Hindlimb muscle (tissue), 1 donor: Measurements from ENCODE around the gene OR2AJ1. TPM values are rescaled to one million over a fixed set of nuclear protein-coding genes. Genes with fewer than 3 reads are reported as not detected.

Experiments
- DNase-seq: peaks from one replicate; pipeline ENCODE4 v3.0.0-alpha.2; 2013
- polyA plus RNA-seq: library from polyadenylated mRNA; unstranded; fragments of 120-200 nt; gene quantifications from one replicate; pipeline ENCODE4 v1.2.1, GENCODE V29; 2013; ENCODE audit not compliant: insufficient read length

Gene OR2AJ1, protein sequence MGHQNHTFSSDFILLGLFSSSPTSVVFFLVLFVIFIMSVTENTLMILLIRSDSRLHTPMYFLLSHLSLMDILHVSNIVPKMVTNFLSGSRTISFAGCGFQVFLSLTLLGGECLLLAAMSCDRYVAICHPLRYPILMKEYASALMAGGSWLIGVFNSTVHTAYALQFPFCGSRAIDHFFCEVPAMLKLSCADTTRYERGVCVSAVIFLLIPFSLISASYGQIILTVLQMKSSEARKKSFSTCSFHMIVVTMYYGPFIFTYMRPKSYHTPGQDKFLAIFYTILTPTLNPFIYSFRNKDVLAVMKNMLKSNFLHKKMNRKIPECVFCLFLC
- polyA plus RNA-seq: not detected

DNA sequence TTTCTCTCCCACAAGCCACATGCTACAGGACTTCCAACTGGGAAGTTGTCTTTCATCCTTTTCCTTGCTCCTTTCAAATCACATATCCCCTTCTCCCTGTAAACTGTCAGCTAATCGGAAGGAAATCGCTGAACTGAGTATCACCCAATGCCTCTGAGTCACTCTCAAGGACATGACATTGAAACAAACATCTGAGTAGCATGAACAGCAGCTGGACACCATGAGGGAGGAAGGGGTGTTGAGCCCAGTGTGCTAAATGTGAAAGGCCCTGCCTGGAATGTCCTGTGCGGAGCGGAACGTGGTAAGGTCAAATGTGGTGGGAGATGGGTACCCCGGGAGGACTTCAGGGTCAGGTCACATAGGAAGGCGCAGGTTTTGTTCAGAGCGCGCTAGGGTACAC is at the start of gene OR2AJ1:
Gene OR2AJ1, plus strand, starts transcription at position 22 of the 400 bp plus-strand sequence. CDS start 8,880 bp downstream, outside the sequence.
- no peak for DNase-seq

DNA sequence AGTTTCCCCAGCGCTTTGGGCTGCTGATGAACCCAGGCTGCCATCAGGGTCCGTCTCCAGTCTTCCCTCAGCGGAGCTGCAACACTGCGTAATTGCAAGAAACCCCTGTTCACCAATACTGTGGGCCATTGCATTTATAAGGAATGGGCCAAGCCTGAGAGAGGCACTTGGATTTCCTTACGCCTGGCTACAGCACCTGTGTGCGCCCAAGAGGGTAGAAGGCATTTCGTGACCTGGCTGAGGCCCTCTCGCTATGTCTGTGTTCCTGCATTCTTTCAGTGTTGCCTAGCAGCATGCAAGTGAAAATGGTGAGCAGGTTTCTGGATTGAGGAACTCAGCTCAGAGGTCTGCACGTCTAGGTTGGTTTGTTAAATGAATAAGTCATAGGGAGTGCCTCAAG is 41.3 kb upstream of the OR2AJ1 start:
- DNase-seq: no peak

DNA sequence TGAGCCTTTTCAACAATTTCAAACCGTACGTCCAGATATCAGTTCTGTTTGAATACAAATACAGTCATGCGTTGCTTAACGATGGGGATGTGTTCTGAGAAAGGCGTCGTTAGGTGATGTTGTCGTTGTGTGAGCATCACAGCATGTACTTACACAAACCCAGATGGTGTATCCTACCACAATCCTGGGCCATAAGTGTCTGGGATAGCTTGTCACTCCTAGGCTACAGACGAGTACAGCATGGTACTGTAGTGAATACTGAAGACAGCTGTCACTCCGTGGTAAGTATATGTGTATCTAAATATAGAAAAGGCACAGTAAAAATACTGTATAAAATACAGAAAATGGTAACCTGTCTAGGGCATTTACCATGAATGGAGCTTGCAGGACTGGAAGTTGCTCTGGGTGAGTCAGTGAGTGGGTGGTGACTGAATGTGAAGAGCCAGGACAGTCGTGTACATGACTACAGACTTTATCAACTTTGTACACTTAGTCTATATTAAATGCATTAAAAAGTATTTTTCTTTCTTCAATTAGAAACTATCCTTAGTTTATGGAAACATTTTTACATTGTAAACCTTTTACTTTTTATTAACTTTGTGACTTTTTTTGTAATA is 39.8 kb upstream of the OR2AJ1 start:
- no peak for DNase-seq

DNA sequence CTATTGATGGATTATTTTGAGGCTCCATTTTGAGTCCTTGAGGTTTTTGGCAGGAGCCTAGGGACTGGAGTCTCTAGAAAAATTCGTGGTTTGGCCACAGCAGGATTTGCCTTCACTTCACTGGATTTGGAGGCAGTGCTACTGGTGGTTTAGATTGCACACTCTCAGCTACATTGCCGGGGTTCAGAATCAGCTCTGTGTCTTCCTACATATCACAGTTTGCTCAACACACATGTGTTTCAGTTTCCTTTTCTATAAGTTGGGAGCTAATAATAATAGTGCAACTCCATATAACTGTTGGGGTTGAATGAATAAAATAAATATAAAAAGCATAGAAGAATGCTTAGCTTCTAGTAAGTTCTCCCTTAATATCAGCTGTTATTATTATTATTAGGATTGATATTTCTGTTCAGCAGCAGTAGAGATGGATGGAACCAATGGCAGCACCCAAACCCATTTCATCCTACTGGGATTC is 29.5 kb upstream of the OR2AJ1 start, which contains the start of gene OR2W3:
Gene OR2W3, plus strand, starts transcription at position 425 of the 475 bp plus-strand sequence. Its CDS starts 0 bp downstream, at position 425.
- DNase-seq: no peak

DNA sequence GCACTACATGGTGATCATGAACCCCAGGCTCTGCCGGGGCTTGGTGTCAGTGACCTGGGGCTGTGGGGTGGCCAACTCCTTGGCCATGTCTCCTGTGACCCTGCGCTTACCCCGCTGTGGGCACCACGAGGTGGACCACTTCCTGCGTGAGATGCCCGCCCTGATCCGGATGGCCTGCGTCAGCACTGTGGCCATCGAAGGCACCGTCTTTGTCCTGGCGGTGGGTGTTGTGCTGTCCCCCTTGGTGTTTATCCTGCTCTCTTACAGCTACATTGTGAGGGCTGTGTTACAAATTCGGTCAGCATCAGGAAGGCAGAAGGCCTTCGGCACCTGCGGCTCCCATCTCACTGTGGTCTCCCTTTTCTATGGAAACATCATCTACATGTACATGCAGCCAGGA is 28.7 kb upstream of the OR2AJ1 start:
- no peak for DNase-seq

DNA sequence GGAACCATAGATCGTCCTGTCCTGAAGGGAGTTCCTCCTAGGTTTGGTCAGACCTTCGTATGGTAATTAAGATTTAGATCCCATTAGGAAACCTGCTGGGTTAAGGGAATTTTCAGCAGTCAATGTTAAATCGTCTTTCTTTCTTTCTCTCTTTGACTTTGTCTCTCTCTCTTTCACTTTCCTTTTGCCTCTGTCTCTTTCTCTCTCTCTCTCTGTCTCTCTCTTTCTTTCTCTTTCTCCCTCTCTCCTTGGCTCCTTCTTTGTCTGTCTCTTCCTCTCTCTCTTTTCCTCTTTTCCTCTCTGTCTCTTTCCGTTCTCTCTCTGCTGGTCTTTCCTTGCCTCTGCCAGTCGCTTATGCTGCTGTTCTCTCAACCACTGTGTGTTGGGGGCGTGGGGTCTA is 20.6 kb upstream of the OR2AJ1 start:
- DNase-seq: no peak

DNA sequence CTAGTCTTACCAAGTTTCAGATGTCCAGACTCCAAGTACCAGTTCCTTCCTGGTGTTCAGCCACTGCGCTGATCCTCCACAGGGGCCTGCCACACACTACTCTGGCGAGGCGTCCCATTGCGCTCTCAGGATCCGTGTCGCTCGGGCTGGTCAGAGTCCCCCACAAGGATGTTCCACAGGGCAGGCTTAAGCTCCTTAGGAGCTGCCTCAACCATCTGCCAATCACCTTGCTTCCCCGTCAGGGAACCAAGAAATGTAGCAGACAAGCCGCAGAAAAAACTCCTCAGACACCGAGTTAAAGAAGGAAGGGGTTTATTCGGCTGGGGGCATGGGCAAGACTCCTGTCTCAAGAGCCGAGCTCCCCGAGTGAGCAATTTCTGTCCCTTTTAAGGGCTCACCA is 19.5 kb upstream of the OR2AJ1 start:
- no peak for DNase-seq

DNA sequence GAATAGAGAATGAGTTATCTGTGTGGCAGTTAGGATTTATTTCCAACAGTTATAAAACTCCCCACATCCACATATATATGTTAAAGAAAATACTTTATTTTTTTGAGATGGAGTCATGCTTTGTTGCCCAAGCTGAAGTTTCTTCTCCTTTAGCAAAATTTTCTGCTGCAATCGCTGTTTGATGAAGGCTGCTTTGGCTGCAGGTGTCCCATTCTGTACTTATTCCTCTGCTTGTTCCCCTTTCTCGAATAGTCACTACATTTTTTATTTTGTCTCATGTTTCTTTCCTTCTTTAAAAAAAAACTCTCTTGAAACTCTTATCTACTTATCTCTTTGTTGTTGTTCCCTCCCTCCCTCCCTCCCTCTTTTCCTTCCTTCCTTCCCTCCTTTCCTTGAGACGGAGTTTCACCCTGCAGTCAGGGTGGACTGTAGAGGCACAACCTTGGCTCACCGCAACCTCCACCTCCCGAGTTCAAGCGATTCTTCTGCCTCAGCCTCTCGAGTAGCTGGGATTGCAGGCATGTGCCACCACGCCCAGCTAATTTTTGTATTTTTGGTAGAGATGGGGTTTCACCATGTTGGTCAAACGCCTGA is 18.7 kb upstream of the OR2AJ1 start:
- DNase-seq: no peak

DNA sequence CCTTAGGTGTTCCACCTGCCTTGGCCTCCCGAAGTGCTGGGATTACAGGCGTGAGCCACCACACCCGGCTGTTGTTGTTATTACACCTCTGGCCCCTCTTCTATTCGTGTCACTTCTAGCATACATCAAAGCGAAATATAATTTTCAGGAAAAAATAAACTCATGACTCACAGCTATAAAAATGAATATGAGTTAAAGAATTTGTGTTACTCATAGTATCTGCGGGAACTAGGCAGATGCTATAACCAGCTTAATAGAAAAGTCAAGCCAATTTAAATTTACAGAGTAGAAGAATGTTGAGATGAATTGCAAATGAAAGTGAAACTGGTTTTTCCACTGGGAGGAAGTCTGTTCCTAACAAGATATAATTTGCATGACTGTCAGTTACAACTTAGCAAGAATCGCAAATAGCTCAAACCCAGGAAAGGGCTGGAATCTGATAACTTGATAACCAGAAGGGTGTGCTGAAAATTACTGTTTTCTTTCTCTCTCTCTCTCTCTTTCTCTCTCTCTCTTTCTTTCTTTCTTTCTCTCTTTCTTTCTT is 18.1 kb upstream of the OR2AJ1 start:
- DNase-seq: no peak

DNA sequence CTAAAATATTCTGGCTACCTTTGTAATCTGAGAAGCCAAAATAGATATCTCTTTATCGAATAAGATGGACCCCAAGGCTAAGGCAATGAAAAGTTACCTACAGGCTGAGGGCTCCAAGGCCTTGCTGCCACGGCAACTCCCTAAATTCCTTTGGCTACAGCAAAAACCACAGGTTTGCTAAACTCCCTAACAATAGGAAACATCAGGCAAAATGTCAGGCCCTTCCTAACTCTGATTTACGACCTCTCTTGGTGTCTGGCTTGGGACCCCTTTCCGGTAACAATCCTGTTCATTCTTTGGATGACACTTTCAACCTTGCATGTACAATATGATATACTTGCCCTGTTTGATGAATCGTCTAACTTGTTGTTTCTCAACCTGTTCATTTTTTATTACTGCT is 15.9 kb upstream of the OR2AJ1 start:
- DNase-seq: no peak

DNA sequence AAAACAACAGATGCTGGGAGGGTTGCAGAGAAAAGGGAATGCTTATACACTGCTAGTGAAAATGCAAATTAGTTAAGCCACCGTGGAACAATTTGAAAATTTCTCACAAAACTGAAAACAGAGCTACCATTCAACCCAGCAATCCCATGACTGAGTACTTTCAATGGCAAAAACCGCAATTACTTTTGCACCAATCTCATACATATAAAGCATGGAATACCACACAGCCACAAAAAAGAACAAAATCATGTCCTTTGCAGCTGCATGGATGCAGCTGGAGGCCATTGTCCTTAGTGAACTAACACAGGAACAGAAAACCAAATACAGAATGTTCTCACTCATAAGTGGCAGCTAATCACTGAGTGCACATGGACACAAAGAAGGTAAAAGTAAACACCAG is 10.9 kb upstream of the OR2AJ1 start:
- no peak for DNase-seq

DNA sequence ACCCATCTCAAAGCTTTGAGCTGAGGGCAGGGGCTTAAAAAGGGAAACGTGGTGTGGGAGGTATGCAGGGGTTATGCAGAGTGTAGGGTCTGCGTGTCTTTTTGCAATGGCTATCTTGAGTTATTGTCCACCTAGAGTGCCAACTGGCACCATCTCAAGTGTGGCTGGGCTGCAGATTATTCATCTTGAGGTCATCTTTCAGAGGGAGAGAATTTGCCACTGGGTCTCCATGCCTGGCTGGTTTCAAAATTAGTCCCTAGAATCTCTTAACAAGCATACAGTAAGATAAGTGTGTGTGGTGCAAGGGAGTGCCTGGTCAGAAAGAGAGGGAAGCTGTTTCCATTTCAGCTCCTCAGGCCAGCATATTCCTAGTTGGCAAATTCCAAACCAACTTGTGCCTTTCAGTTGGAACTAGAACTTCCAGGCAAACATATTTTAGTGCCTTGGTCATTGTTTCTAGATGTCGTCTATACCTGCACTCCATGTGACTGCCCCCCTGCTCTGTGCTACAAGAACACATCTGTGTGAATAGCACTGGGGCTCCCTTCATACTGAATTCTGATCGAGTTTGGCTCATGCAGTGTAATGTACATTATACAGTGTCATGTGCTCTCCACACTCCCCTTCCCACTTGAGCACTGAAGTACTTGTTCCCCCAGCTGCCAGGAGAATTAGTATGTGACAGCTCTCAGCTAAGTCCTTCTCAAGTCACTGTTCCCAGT is 9.6 kb upstream of the OR2AJ1 start:
- DNase-seq: no peak

DNA sequence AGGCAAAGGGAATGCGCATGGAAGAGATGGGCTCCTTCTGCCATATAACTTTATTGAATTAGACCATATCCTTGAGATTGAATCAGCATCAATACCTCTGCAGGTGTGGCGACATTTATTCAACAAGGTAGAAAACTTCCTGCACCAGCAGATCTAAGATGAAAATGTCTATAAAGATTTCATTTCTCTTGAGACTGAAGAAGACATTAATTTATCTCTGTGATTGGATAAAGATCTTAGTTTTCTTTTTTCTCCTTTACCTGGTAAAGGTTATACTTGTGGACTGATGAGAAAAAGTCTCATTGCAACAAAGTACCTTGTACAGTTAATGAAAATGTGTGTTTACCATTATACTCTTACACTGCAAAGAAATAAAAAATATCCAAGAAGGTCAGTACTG is 4.7 kb upstream of the OR2AJ1 start, which contains the start of gene OR2T8:
Gene OR2T8, plus strand, starts transcription at position 301 of the 400 bp plus-strand sequence. CDS start 766 bp downstream, outside the sequence.
- no peak for DNase-seq

DNA sequence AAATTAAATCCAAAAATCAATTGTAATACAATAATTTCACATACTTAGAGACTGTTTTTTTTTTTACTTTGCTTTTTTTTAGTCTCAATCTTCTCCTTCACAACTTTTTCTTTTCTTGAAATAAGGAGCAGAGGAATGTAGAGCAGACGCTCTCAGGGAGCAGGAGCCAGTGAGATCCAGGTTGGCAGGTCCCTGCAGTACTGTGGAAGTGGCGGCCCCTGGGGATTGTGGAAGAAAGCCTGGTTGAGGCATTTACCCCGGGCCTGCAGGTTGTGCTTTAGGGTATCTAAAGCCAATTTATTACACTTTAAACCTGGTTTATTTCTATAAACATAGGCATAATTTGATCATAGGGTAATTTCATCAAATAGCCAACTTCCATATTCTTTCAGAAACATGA is 748 bp upstream of the OR2AJ1 start:
- DNase-seq: no peak

DNA sequence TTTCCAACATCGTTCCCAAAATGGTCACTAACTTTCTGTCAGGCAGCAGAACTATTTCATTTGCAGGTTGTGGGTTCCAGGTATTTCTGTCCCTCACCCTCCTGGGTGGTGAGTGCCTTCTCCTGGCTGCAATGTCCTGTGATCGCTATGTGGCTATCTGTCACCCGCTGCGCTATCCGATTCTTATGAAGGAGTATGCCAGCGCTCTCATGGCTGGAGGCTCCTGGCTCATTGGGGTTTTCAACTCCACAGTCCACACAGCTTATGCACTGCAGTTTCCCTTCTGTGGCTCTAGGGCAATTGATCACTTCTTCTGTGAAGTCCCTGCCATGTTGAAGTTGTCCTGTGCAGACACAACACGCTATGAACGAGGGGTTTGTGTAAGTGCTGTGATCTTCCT is 9.3 kb downstream of the OR2AJ1 start:
- DNase-seq: no peak

DNA sequence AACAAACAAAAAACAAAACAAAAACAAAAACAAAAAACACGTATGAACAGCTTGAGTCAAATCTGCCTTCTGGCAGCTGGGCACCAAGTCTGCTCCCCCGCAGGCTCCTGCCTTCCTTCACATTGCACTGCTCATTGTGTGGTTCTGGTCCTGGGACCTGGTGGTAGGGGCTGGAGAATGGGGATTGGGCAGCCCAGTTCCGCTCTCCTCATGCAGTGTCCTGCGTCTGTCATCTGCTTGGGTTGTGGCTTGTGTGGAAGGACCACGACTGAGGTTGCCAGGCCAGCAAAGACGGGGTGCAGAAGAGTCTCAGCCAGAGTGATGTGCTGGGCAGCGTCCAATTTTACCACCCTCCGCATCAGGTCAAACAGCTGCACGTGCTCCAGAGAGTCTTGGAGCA is 11.1 kb downstream of the OR2AJ1 start:
- no peak for DNase-seq

DNA sequence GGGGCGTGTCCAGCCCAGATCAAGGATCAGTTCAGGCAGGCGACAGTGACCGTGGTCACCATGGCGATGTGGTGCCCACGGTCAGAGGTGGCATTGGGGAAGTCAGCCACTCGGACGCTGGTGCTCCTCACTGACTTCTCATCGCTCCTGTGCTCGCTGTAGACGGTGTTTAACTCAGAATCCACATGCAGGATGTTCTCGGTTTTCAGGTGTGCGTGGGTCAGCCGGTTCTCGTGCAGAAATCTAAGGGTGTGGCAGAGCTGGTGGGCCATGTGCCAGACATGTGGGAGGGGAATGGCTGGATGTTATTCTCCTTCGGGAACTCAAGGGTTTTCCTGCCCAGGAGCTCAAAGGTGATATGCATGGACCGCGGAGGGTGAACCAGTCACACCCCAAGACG is 11.7 kb downstream of the OR2AJ1 start:
- no peak for DNase-seq

DNA sequence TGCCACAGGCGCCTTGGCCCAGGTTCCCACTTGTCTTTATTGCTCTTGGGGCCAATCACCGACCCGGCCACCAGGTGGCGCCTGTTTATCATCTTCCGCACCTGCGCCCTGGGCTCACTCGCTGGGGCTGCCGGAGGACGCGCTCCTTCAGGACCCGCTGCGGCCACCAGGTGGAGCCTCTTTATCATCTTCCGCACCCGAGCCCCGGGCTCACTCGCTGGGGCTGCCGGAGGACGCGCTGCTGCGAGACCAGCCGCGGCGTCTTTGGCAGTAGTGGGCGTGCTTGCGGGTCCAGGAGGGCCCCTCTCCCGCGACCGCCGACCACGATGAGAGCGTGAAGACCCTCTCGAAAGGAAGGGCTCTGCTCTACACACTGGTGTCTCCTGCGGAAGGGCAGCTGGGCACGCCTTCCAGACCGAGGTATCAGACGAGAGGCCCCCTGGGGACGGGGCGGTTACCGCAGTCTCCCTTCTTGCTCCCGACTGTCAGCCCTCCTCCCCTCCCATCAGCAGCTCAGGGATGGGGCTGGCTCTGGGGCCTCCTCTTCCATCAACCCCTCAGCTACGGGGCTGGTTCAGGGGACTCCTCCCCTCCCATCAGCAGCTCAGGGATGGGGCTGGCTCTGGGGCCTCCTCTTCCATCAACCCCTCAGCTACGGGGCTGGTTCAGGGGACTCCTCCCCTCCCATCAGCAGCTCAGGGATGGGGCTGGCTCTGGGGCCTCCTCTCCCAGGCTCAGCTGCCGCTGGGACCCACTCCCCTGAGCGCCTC is 12.5 kb downstream of the OR2AJ1 start:
- DNase-seq: peak; percentile 40

DNA sequence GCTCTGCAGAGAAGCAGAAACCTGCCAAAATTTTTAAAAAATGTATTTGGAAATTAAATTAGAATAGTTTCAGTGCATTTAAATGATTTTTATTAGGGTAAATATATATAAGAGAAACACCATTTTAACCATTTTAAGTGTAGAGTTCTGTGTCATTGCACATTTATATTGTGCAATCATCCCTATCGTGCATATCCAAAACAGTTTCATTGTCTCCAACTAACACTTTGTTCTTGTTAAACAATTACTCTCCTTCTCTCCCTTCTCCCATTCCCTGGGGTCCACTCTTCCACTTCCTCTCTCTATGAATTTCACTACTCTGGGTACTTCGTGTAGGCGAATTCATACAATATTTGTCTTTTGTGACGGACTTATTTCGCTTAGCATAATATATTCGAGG is 17.9 kb downstream of the OR2AJ1 start:
- DNase-seq: no peak

DNA sequence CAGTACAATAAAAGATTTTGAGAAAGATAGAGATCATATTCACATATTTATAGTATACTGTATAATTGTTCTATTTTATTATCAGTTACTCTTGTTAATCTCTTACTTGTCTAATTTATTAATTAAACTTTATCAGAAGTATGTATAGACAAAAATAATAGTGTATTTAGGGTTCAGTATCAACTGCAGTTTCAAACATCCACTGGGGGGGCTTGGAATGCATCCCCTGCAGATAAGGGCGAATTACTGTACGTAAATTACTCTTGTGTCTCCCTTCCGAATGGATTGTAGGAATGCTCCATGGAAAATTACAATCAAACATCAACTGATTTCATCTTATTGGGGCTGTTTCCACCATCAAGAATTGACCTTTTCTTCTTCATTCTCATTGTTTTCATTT is 23.9 kb downstream of the OR2AJ1 start, which contains the start of gene OR2L8:
Gene OR2L8, plus strand, starts transcription at position 301 of the 400 bp plus-strand sequence. Its CDS starts 0 bp downstream, at position 301.
- DNase-seq: no peak

DNA sequence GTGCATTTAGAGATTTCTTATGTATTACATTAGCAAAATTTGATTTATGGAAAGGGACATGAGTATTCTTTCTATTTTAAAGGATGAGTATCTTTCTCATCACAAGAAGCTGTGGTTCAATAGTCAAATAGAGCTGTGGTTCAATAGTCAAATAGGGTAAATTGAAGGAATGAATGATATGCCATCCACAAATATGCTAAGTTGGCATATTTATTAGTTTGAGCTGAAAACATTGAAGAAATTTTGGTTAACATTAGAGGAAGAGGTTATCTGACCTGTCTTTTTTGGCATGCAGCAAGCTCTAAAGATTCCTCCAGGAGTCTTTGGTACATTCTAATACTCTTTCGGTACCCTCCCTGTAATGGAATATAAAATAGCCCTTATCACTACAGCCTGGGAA is 28.7 kb downstream of the OR2AJ1 start:
- DNase-seq: no peak

DNA sequence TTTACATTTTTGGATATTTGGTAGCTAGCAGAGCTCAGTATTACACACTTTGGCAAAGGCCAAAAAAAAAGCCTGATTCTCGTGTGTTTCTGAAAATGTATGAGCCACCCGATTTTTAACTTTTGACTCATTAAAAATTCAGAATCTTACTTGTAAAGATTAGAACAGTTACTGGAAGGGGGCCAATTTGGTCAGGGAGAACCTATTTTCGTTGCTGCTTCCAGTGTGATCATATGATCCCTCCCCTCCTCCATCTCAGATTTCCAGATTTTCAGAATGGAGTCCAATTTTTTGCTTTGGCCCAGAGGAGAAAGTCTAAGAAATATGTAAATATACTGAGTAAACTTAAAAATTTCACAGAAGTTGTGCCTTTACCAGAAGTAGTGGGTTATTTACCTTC is 37.1 kb downstream of the OR2AJ1 start:
- no peak for DNase-seq
